ENCODE data around the gene SPINT2.
"Not testable (repeated sequence)": the region's sequence is repeated elsewhere in the genome, so short reads cannot be mapped to it uniquely, and the experiment has no call there.

Gene SPINT2

DNA sequence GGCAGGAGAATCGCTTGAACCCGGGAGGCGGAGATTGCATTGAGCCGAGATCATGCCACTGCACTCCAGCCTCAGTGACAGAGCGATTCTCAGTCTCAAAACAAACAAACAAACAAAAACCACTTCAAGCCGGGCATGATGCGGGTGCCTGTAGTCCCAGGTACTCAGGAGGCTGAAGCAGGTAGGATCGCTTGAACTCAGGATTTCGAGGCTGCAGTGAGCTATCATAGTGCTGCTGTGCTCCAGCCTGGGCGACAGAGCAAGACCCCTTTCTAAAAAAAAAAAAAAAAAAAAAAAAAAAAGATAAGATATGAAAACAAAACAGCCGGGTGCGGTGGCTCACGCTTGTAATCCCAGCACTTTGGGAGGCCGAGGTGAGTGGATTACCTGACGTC lies 21.1 kb upstream of the SPINT2 start:
- DNase-seq (ENCODE audit: low spot score): no peak

DNA sequence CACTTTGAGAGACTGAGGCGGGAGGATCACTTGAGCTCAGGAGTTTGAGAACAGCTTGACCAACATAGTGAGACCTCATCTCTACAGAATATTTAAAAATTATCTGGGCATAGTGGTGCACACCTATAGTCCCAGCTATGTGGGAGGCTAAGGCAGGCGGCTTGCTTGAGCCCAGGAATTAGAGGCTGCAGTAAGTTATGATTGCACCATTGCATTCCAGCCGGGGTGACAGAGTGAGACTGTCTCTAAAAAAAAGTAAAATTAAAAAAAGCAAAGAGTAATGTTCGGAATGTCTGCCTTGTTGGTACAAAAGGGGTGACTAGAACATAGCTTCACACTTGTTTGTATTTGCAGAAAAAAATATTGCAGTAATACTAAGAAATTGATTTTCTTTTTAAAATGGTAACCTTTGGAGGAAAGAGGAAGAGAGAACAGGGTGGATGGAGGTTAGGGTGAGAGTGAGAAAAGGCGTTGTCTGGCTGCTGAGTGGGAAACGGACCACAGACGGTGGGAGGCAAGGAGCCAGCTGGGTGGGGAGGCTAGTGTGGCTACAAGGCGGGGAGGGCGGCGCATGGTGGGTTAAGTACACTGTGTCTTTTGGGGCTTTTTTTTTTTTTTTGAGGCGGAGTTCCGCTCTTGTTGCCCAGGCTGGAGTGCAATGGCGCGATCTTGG lies 18.4 kb upstream of the SPINT2 start:
- DNase-seq (ENCODE audit: low spot score): no peak

DNA sequence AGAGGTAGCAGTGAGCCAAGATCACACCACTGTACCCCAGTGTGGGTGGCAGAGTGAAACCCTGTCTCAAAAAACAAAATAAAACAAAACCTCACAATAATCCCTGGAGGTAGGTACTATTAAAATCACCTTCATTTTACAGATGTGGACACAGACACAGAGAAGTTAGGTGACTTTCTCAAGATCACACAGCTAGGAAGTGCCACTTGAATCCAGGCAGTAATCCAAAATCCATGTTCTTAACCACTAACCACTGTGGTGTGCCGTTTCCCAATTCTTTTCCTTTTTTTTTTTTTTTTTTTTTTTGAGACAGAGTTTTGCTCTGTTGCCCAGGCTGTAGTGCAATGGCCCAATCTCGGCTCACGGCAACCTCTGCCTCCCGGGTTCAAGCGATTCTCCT lies 17.2 kb upstream of the SPINT2 start:
- DNase-seq (ENCODE audit: low spot score): no peak

- no peak for DNase-seq (ENCODE audit: low spot score)
Measured at GRCh38 chr19:38247734-38248268, 16.6 kb upstream of the SPINT2 start.

DNA sequence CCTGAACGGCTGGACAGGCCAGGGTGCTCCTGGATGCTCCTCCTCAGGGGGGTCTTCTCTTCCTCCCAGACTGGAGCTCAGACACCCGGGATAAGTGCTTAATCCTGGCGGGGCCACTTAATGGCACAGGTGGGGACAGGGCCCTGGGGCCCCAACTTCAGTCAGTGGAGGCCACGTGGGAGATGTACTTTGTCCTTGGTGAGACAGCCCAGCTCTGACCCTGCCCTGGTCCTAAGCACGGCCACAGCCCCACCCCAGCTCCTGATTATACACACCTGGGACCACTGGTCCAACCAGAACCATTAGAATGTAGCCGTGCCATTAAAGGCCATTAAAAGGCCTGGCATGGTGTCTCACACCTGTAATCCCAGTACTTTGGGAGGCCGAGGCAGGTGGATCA lies 16.0 kb upstream of the SPINT2 start:
- no peak for DNase-seq (ENCODE audit: low spot score)

DNA sequence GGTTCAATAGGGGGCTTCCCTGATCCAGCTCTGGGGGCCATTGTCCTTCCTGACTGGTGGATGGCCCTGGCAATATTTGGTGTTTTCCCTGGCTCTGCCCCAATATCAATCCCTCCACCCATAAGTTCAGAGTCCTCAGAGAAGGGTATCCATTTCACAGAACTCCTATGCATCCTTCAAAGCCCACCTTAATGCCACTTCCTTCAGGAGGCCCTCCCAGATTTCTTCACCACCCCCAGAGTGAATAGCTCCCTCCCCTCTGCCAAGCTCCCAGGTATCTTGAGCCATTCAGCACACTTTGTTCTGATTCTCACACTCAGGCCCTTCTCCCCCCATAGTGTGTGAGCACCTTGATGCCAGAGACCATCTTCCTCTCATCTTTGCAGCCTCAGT lies 13.9 kb upstream of the SPINT2 start:
- no peak for DNase-seq (ENCODE audit: low spot score)

GRCh38 chr19:38250821-38251563 lies 13.4 kb upstream of the SPINT2 start:
- DNase-seq (ENCODE audit: low spot score): peak; percentile 39

- no peak for DNase-seq (ENCODE audit: low spot score)
Measured at GRCh38 chr19:38251564-38252051, 12.8 kb upstream of the SPINT2 start.

GRCh38 chr19:38252385-38252784 lies 12.0 kb upstream of the SPINT2 start:
- DNase-seq (ENCODE audit: low spot score): no peak

GRCh38 chr19:38252941-38253691 lies 11.3 kb upstream of the SPINT2 start:
- no peak for DNase-seq (ENCODE audit: low spot score)

GRCh38 chr19:38253788-38254187 lies 10.6 kb upstream of the SPINT2 start:
- no peak for DNase-seq (ENCODE audit: low spot score)

DNA sequence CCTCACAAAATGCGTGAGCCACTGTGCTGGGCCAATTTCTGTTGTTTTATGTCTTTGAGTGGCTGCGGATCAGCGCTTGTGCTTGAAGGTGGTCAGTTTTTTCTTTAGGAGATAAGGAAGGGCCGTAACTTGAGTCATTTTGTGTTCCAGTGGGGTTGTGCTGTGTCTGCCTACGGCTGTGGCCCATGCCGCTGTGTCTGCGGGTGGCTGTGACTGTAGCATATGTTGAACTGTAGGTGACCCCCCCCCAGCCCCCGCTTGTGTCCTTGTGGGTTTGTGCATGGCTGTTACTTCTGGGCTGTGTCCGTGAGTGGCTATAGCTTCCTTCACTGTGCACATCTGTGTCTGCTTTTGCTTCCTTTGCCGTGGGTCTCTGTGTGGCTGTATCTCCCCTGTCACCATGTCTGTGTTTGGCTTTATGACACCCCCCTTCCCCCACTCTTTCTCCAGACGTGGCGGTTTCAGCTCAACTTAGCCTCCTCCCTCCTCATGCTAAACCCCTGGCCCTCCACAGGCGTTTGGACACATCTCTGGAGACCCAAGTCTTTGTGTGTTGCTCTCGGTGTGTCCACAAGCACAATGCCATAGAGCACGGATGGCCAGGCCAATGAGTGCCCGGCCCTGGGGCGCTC lies 8.9 kb upstream of the SPINT2 start:
- no peak for DNase-seq (ENCODE audit: low spot score)

GRCh38 chr19:38261942-38262341 lies 2.4 kb upstream of the SPINT2 start:
- not testable (repeated sequence) for DNase-seq (ENCODE audit: low spot score)

- no peak for DNase-seq (ENCODE audit: low spot score)
Measured at GRCh38 chr19:38262585-38263268, 1.6 kb upstream of the SPINT2 start.

DNA sequence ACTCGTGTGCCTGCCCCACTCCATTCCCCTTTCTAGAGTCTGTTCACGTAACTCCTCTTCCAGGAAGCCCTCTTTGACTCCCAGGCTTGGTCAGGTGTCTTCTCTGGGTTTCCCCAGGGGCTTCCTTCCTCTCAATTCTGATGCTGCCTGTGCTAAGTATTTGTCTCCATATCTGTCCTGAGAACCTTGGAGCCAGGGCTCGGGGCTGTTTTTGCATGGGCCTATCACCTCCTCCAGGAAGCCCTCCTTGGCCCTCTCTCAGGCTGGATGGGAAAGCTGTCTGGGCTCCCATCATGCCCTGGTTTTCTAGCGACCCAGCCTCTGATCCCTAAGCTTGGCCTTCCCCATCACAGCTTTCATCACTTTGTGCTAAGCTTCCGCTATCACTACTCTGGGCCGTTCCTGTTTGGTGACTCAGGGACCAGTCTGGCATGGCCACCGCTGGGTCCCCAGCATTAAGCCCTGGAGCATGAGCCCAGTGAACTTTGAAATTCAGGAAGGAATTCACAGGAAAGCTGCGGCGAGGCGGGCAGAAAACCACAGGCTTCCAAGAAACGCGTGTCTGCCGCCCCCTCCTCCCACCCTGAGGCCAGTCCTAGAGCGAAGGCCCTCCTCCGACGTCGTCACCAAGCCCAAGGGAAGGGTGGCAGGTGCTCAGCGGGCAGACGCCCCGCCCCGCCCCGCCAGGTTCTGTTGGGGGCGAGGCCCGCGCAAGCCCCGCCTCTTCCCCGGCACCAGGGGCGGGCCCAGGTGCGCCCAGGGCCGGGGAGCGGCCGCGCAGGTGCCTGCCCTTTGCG lies 486 bp upstream of the SPINT2 start:
- peak; percentile 97 for DNase-seq (ENCODE audit: low spot score)

DNA sequence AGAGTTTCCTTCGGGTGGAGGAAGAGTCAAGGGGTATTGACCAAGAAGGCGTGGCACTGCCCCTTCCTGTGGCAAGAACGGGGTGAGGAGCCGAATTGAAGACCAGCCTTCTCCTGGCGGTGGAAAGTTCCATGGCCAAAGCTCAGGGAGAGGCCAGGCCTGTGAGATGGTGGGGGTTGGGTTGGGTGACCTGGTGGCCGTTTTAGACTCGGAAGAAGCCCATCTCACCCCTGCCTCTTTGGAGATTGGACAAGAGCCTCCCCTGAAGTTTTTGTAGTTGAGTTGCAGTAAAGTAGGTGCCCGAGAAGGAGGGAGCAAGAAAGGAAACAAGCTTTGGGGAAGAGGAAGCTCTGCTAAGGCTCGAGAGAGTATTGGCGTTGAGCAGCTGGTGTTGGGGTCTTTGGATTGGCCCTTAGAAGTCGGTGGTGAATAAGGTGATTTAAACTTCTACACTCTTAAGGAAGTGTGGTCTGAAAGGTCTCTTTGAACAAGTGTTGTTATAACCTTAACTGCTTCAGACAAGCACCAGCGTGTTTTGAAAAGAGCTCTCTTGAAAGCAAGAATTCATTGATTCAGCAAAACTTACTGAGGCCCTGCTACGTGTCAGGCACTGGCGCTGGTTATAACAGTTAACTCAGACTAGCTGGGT lies 964 bp downstream of the SPINT2 start:
- no peak for DNase-seq (ENCODE audit: low spot score)

DNA sequence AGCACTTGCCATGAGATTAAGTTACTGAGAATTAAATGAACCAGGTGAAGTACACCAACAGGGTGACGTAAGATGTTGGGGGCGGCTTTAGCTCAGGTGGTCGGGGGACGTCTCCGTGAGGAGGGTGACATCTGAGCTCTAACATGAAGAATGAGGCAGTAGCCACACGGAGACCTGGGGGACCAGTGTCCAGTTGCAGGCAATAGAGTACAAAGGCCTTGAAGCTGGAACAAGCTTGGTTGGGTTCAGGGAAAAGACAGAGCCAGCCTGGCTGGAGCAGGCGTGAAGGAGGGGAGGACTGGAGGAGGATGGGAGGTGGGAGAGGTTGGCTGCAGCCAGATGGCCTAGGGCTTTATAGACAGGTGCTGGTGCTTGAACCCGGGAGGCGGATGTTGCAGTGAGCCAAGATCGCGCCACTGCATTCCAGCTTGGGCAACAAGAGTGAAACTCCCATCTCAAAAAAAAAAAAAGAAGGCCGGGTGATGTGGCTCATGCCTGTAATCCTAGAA lies 1.6 kb downstream of the SPINT2 start:
- DNase-seq (ENCODE audit: low spot score): no peak

DNA sequence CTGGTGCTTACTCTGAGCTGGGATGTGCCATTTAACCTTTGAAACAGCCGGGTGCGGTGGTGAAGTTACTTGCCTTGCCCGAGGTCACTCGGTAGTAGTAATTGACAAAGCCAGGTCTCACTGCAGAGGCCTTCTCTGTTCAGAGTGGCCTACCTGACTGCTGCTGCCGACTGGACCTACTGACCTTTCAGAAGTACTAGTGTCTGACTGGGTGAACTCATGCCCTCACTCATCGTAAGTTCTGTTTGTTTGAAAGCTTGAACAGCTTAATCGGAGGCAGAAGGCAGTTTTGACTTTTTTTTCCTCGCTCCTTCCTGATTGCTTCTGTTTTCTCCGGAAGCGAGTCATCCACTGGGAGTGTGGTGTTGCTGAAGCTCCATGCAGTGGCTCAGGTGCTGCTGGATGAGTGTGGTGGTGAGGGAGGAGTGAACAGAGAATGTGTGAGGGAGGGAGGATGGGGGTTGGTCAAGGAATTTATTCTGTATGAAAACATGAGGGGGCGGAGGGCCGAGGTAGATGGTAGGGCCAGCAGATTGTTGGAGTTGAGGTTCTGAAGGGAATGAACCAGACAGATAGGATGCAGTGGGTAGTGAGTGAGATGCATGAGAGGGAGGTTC lies 2.7 kb downstream of the SPINT2 start:
- no peak for DNase-seq (ENCODE audit: low spot score)

DNA sequence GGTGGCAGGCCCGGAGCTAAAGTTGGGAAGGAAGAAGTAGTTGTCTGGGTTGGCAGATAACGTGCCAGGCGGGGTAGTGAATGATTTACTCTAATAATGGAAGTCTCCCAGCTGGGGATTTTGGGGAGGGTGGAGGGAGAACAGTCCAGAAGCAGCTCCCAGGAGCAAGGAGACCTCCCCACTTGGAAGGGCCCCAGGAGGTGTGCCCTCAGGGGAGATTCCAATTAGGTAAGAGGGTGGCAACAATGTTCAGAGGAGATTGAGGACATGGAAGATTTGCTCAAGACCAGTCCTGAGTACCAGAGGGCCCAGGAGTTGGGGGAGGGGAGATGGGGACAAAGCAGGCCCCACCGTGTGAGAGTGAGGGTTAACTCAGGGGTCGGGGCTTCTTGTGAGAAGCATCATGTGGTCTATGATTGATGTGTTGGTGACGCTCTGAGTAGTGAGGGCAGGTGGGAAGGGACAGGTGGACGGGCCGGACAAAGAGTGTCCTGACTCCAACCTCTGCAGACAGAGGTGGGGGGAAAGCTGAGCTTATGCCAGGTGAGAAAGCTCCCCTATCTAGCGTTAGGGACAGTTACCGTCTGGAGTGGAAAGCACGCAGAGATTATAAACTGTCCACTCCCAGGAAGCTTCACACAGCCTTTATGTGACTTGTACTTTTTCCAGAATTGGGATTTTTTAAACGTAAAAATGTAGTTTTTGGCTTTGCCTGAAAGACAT lies 3.5 kb downstream of the SPINT2 start:
- DNase-seq (ENCODE audit: low spot score): no peak

Data from iPS-NIHi11 (cell line).